Measurements from ENCODE around the gene PTPRG.

- no peak for TF ChIP-seq CTCF (IDR thresholded peaks at IDR 0.05 in 4 of 5, conservative IDR thresholded peaks at IDR 0.05 in 1 of 5)
- TF ChIP-seq POLR2A (IDR thresholded peaks at IDR 0.05), result no peak
These were observed 271.2 kb downstream of the PTPRG start for GRCh38 chr3:61832375-61833229.
